ENCODE data around the gene MYLK2.
"Not testable (repeated sequence)": the region's sequence is repeated elsewhere in the genome, so short reads cannot be mapped to it uniquely, and the experiment has no call there.

Gene MYLK2

GRCh38 chr20:31811796-31812728 is 7.1 kb upstream of the MYLK2 start:
- no peak overlapping the region for H3K27ac ChIP-seq
- no peak overlapping the region for H3K4me3 ChIP-seq
- no peaks in the 10 kb centered on the region for H3K9me3 ChIP-seq (replicated peaks in 1 of 11)
- 0 out of 22 replicates have a peak, but pooled peaks of 1 of the 11 experiments have one; percentile 10 for TF ChIP-seq Cebpa-rat (IDR thresholded peaks at IDR 0.05)
- no peak overlapping the region for H3K4me2 ChIP-seq
- H4K20me1 ChIP-seq: peaks cover 0 to 8% (median 0%) of the 10 kb centered on the region in 11 experiments; a peak in 1 of 22 replicates
- no peak overlapping the region for H3K9ac ChIP-seq
- no peaks in the 10 kb centered on the region for H3K27me3 ChIP-seq
- H3K4me1 ChIP-seq: peaks cover 26 to 48% (median 34%) of the 10 kb centered on the region in 10 experiments
- H3K36me3 ChIP-seq: peaks cover 0 to 19% (median 6%) of the 10 kb centered on the region in 11 experiments; a peak in 8 of 22 replicates

- Histone ChIP-seq H3K27ac (no peak overlapping the region), H3K4me1 (peaks cover 25 to 47% (median 32%) of the 10 kb centered on the region in 10 experiments), H3K36me3 (peaks cover 0 to 12% (median 1%) of the 10 kb centered on the region in 11 experiments; a peak in 4 of 22 replicates), H3K9ac (no peak overlapping the region), H3K4me3 (no peak overlapping the region), H3K4me2 (no peak overlapping the region), H4K20me1 (peaks cover 0 to 12% (median 0%) of the 10 kb centered on the region in 11 experiments; a peak in 2 of 22 replicates), H3K27me3 (no peaks in the 10 kb centered on the region), H3K9me3 (replicated peaks in 1 of 11) (no peaks in the 10 kb centered on the region)
- TF ChIP-seq Cebpa-rat (IDR thresholded peaks at IDR 0.05): no peak
Measured at GRCh38 chr20:31813611-31814010, 5.5 kb upstream of the MYLK2 start.

- H3K27ac ChIP-seq, H3K4me2 ChIP-seq: not testable (repeated sequence)
- H3K4me1 ChIP-seq: peaks cover 25 to 42% (median 28%) of the 10 kb centered on the region in 10 experiments
Measured at GRCh38 chr20:31814142-31814541, 5.0 kb upstream of the MYLK2 start.

GRCh38 chr20:31815408-31816188 is 3.6 kb upstream of the MYLK2 start:
- H3K4me1 ChIP-seq: peaks cover 19 to 29% (median 21%) of the 10 kb centered on the region in 10 experiments
- peak overlapping the region in 4 of 11 experiments; percentile 16 to 44 (median 33); a peak in 5 of 22 replicates for H3K9ac ChIP-seq
- TF ChIP-seq Cebpa-rat (IDR thresholded peaks at IDR 0.05): no peak
- no peak overlapping the region for H3K4me3 ChIP-seq
- peaks cover 0 to 17% (median 0%) of the 10 kb centered on the region in 11 experiments; a peak in 3 of 22 replicates for H4K20me1 ChIP-seq
- no peaks in the 10 kb centered on the region for H3K27me3 ChIP-seq
- peaks cover 0 to 10% (median 0%) of the 10 kb centered on the region in 11 experiments; a peak in 1 of 22 replicates for H3K36me3 ChIP-seq
- peak overlapping the region; percentile 56 to 82 (median 64) for H3K4me2 ChIP-seq
- no peaks in the 10 kb centered on the region for H3K9me3 ChIP-seq (replicated peaks in 1 of 11)
- peak overlapping the region in 5 of 11 experiments; percentile 8 to 53 (median 27); a peak in 6 of 22 replicates for H3K27ac ChIP-seq

More at GRCh38 chr20:31814142-31814541, 5.0 kb upstream of the MYLK2 start:
- not testable (repeated sequence) for H3K27me3 ChIP-seq; H3K9ac ChIP-seq; H3K9me3 ChIP-seq (replicated peaks in 1 of 11); H3K4me3 ChIP-seq
- Histone ChIP-seq H3K36me3 (peaks cover 0 to 10% (median 0%) of the 10 kb centered on the region in 11 experiments; a peak in 1 of 22 replicates), H4K20me1 (peaks cover 0 to 17% (median 0%) of the 10 kb centered on the region in 11 experiments; a peak in 3 of 22 replicates)

- Histone ChIP-seq H4K20me1 (peaks cover 0 to 17% (median 0%) of the 10 kb centered on the region in 11 experiments; a peak in 3 of 22 replicates), H3K27ac (0 out of 22 replicates have a peak overlapping the region, but pooled peaks of 1 of the 11 experiments have one; percentile 14), H3K36me3 (peaks cover 0 to 6% (median 0%) of the 10 kb centered on the region in 11 experiments; a peak in 1 of 22 replicates), H3K9ac (no peak overlapping the region), H3K4me2 (peak overlapping the region in 8 of 11 experiments; percentile 58 to 82 (median 66); a peak in 14 of 22 replicates), H3K27me3 (no peaks in the 10 kb centered on the region), H3K9me3 (replicated peaks in 1 of 11) (no peaks in the 10 kb centered on the region), H3K4me1 (peaks cover 12 to 22% (median 15%) of the 10 kb centered on the region in 10 experiments), H3K4me3 (no peak overlapping the region)
- TF ChIP-seq Cebpa-rat (IDR thresholded peaks at IDR 0.05): no peak
Measured at GRCh38 chr20:31816221-31816620, 2.9 kb upstream of the MYLK2 start.

GRCh38 chr20:31817461-31817860 is 1.7 kb upstream of the MYLK2 start:
- peaks cover 0 to 5% (median 0%) of the 10 kb centered on the region in 11 experiments; a peak in 1 of 22 replicates for H3K27me3 ChIP-seq
- no peaks in the 10 kb centered on the region for H3K9me3 ChIP-seq (replicated peaks in 1 of 11)
- no peak overlapping the region for H3K4me3 ChIP-seq
- no peaks in the 10 kb centered on the region for H3K36me3 ChIP-seq
- H3K4me1 ChIP-seq: peaks cover 9 to 18% (median 15%) of the 10 kb centered on the region in 10 experiments
- no peak overlapping the region for H3K4me2 ChIP-seq
- peaks cover 0 to 9% (median 0%) of the 10 kb centered on the region in 11 experiments; a peak in 3 of 22 replicates for H4K20me1 ChIP-seq
- no peak overlapping the region for H3K27ac ChIP-seq
- no peak overlapping the region for H3K9ac ChIP-seq
- TF ChIP-seq Cebpa-rat (IDR thresholded peaks at IDR 0.05): no peak

GRCh38 chr20:31818376-31818908 is 714 bp upstream of the MYLK2 start:
- TF ChIP-seq Cebpa-rat (IDR thresholded peaks at IDR 0.05): no peak
- Histone ChIP-seq H3K4me1 (peaks cover 15 to 27% (median 24%) of the 10 kb centered on the region in 10 experiments), H3K9me3 (replicated peaks in 1 of 11) (no peaks in the 10 kb centered on the region), H3K9ac (no peak overlapping the region), H3K36me3 (no peaks in the 10 kb centered on the region), H3K4me3 (no peak overlapping the region), H3K27me3 (peaks cover 0 to 6% (median 0%) of the 10 kb centered on the region in 11 experiments; a peak in 1 of 22 replicates), H4K20me1 (peaks cover 0 to 13% (median 0%) of the 10 kb centered on the region in 11 experiments; a peak in 4 of 22 replicates), H3K4me2 (no peak overlapping the region), H3K27ac (no peak overlapping the region)

GRCh38 chr20:31820228-31820627 is 1.1 kb downstream of the MYLK2 start:
- H3K27ac ChIP-seq: no peak overlapping the region
- H3K9me3 ChIP-seq (replicated peaks in 1 of 11): no peaks in the 10 kb centered on the region
- H3K36me3 ChIP-seq: no peaks in the 10 kb centered on the region
- no peak for TF ChIP-seq Cebpa-rat (IDR thresholded peaks at IDR 0.05)
- H3K4me1 ChIP-seq: peaks cover 20 to 40% (median 33%) of the 10 kb centered on the region in 10 experiments
- H4K20me1 ChIP-seq: peaks cover 0 to 22% (median 0%) of the 10 kb centered on the region in 11 experiments; a peak in 4 of 22 replicates
- no peak overlapping the region for H3K4me2 ChIP-seq
- peaks cover 0 to 6% (median 0%) of the 10 kb centered on the region in 11 experiments; a peak in 1 of 22 replicates for H3K27me3 ChIP-seq
- H3K4me3 ChIP-seq: no peak overlapping the region
- H3K9ac ChIP-seq: no peak overlapping the region
